Measurements from ENCODE around the gene RPAP3. TPM values are rescaled to one million over a fixed set of nuclear protein-coding genes. Genes with fewer than 3 reads are reported as not detected.

The RPAP3 gene
- total and polyA plus RNA-seq, 9 of the 15 experiments (the other 6 are each of a cell fraction or from before 2014, with no cell fraction given) = 40.0 to 92.1 (median 54.1) TPM

GRCh38 chr12:47679785-47680184 is 26.0 kb downstream of the RPAP3 start:
- in situ Hi-C loops (cut with MboI) (no loop called here), intact Hi-C loops (cut with micrococcal nuclease) (no loop called here)
- BruUV-seq (replicated peaks) = no TSS peak
- H4K20me1 ChIP-seq (replicated peaks; ENCODE audit: control insufficient read depth, insufficient read depth, low read length) = no peaks in the 10 kb centered on the region
- H3K4me1 ChIP-seq (replicated peaks in 1 of 2; ENCODE audit: control insufficient read depth in 2 of 2, insufficient read depth in 2 of 2, low read length in 2 of 2) = no peaks in the 10 kb centered on the region
- CTCF ChIA-PET (ENCODE audit: low intra/inter-chr PET ratio) = no interaction called here
- no peak overlapping the region for H3K4me3 ChIP-seq
- no peak for ATAC-seq
- 95% methylated on average over 2 of the region's 2 CpGs for WGBS (ENCODE audit: insufficient coverage, low coverage, missing lambda C conversion rate)
- H3K79me2 ChIP-seq (ENCODE audit: control insufficient read depth, insufficient read depth, low read length) = no peaks in the 10 kb centered on the region
- POLR2A ChIA-PET = no interaction called here
- H3K36me3 ChIP-seq (ENCODE audit: control insufficient read depth, insufficient read depth, low read length) = peaks cover 49% of the 10 kb centered on the region
- H3K27me3 ChIP-seq (ENCODE audit: control insufficient read depth in 2 of 2, insufficient read depth in 2 of 2, low read length in 2 of 2) = no peaks in the 10 kb centered on the region
- TF ChIP-seq HNRNPUL1 (IDR thresholded peaks at IDR 0.05; ENCODE audit: low read length) = no peak
- TF ChIP-seq ESRRA (IDR thresholded peaks at IDR 0.05; ENCODE audit: borderline replicate concordance, low read depth) = peak; percentile 82
- TF ChIP-seq RBM25 (IDR thresholded peaks at IDR 0.05; ENCODE audit: low read depth, low read length, severe bottlenecking) = peak; percentile 84
- no peak overlapping the region for H3K9ac ChIP-seq (ENCODE audit: insufficient read depth in 1 of 2, low read depth in 2 of 2, low read length in 2 of 2)
- H3K9me3 ChIP-seq (replicated peaks; ENCODE audit: control insufficient read depth, insufficient read depth, low read depth, low read length) = no peaks in the 10 kb centered on the region
- H2AFZ ChIP-seq (ENCODE audit: low read depth, low read length) = no peak overlapping the region
- FAIRE-seq = no peak
- H3K4me2 ChIP-seq (ENCODE audit: insufficient read depth, low read length) = no peak overlapping the region
- H3K9me1 ChIP-seq (ENCODE audit: control insufficient read depth, insufficient read depth, low read length) = no peaks in the 10 kb centered on the region
- DNase-seq (ENCODE audit: extremely low read depth in 1 of 4, low spot score in 3 of 4) = no peak
- H3K27ac ChIP-seq (ENCODE audit: extremely low read depth, low read depth, low read length) = no peak overlapping the region

GRCh38 chr12:47672068-47672467 is 33.8 kb downstream of the RPAP3 start:
- H3K4me2 ChIP-seq (ENCODE audit: insufficient read depth, low read length) = no peak overlapping the region
- POLR2A ChIA-PET = no interaction called here
- no peak overlapping the region for H2AFZ ChIP-seq (ENCODE audit: low read depth, low read length)
- TF ChIP-seq RBM22 (IDR thresholded peaks at IDR 0.05; ENCODE audit: low read depth, low read length, poor library complexity, severe bottlenecking) (no peak), HMGXB4 (CRISPR knock-in tag; IDR thresholded peaks at IDR 0.05) (no peak), NFIX (CRISPR knock-in tag; IDR thresholded peaks at IDR 0.05; ENCODE audit: low read depth) (no peak), THRB (CRISPR knock-in tag; conservative IDR thresholded peaks at IDR 0.05) (no peak), ZC3H4 (CRISPR knock-in tag; IDR thresholded peaks at IDR 0.05; ENCODE audit: borderline replicate concordance) (no peak), TCF7L2 (IDR thresholded peaks at IDR 0.05; ENCODE audit: low read depth, low read length) (no peak), SRF (CRISPR knock-in tag; IDR thresholded peaks at IDR 0.05) (no peak), MYBL2 (IDR thresholded peaks at IDR 0.05; ENCODE audit: low read depth) (no peak), MYBL2 (CRISPR knock-in tag; IDR thresholded peaks at IDR 0.05; ENCODE audit: borderline replicate concordance) (no peak), PKNOX1 (IDR thresholded peaks at IDR 0.05) (no peak)
- no peaks in the 10 kb centered on the region for H3K4me1 ChIP-seq (replicated peaks in 1 of 2; ENCODE audit: control insufficient read depth in 2 of 2, insufficient read depth in 2 of 2, low read length in 2 of 2)
- no peaks in the 10 kb centered on the region for H3K79me2 ChIP-seq (ENCODE audit: control insufficient read depth, insufficient read depth, low read length)
- H3K9me1 ChIP-seq (ENCODE audit: control insufficient read depth, insufficient read depth, low read length) = no peaks in the 10 kb centered on the region
- no peaks in the 10 kb centered on the region for H4K20me1 ChIP-seq (replicated peaks; ENCODE audit: control insufficient read depth, insufficient read depth, low read length)
- no peak for FAIRE-seq
- CTCF ChIA-PET (ENCODE audit: low intra/inter-chr PET ratio) = no interaction called here
- H3K27ac ChIP-seq (ENCODE audit: extremely low read depth, low read depth, low read length) = no peak overlapping the region
- 94% methylated on average over 2 of the region's 2 CpGs for WGBS (ENCODE audit: insufficient coverage, low coverage, missing lambda C conversion rate)
- H3K4me3 ChIP-seq = no peak overlapping the region
- ATAC-seq = no peak
- no peak for DNase-seq (ENCODE audit: extremely low read depth in 1 of 4, low spot score in 3 of 4)
- no peak overlapping the region for H3K9ac ChIP-seq (ENCODE audit: insufficient read depth in 1 of 2, low read depth in 2 of 2, low read length in 2 of 2)
- in situ Hi-C loops (cut with MboI) (no loop called here), intact Hi-C loops (cut with micrococcal nuclease) (no loop called here)
- H3K27me3 ChIP-seq (ENCODE audit: control insufficient read depth in 2 of 2, insufficient read depth in 2 of 2, low read length in 2 of 2) = no peaks in the 10 kb centered on the region
- no TSS peak for BruUV-seq (replicated peaks)
- peaks cover 56% of the 10 kb centered on the region for H3K36me3 ChIP-seq (ENCODE audit: control insufficient read depth, insufficient read depth, low read length)
- H3K9me3 ChIP-seq (replicated peaks; ENCODE audit: control insufficient read depth, insufficient read depth, low read depth, low read length) = no peaks in the 10 kb centered on the region

Data from K562 (cell line).